IMR-90 (cell line): ENCODE measurements around the gene SOX8. TPM values are rescaled to one million over a fixed set of nuclear protein-coding genes. Genes with fewer than 3 reads are reported as not detected.

ENCODE experiments used
- ATAC-seq: fragments of 200-7000 bp; cut with Tn5 transposase; 2 replicates; pipeline ENCODE4 v1.9.1; 2020; ENCODE audit warnings: low read depth, mild to moderate bottlenecking, moderate library complexity
- BruUV-seq: library from RNA; stranded (reverse); fragments of 400-500 nt; replicated peaks from 2 replicates; lab custom pipeline; 2021; lab: Mats Ljungman, UMichigan
- CTCF ChIA-PET: fragments of 300-600 bp; formaldehyde crosslinking; extraction: SDS; loops from one replicate; lab custom pipeline; 2021; ENCODE audit warnings: antibody characterized with exemption; lab: Yijun Ruan, JAX
- POLR2A ChIA-PET: fragments of 300-600 bp; sonication (Branson Sonifier 250); formaldehyde crosslinking; loops from one replicate; lab custom pipeline; 2022; ENCODE audit warnings: antibody characterized with exemption; ENCODE audit not compliant: unreplicated experiment; lab: Charles Lee
- DNase-seq: peaks from one replicate; pipeline ENCODE4 v3.0.0; 2013
- H2AFZ ChIP-seq: replicated peaks from 2 replicates; pipeline ENCODE3; 2013; ENCODE audit warnings: low read length, mild to moderate bottlenecking; ENCODE audit not compliant: poor library complexity
- H2AK5ac ChIP-seq: 2 replicates; pipeline ENCODE4 v1.6.1; 2013; ENCODE audit warnings: low read depth, low read length, inconsistent platforms
- H2AK9ac ChIP-seq: replicated peaks from 2 replicates; pipeline ENCODE3; 2013; ENCODE audit warnings: mild to moderate bottlenecking, low read depth, low read length, moderate library complexity; ENCODE audit not compliant: poor library complexity
- H2BK120ac ChIP-seq: 2 replicates; pipeline ENCODE4 v1.6.1; 2013; ENCODE audit warnings: low read depth, low read length, inconsistent platforms
- H2BK15ac ChIP-seq: 3 replicates; pipeline ENCODE4 v1.6.1; 2013; ENCODE audit warnings: low read depth, low read length, inconsistent platforms
- H2BK20ac ChIP-seq: 2 replicates; pipeline ENCODE4 v1.6.1; 2013; ENCODE audit warnings: low read depth, mild to moderate bottlenecking, inconsistent platforms, low read length, moderate library complexity
- H2BK5ac ChIP-seq: 2 replicates; pipeline ENCODE4 v1.6.1; 2013; ENCODE audit warnings: mild to moderate bottlenecking, low read depth, low read length, inconsistent platforms; ENCODE audit not compliant: poor library complexity, severe bottlenecking
- H3K14ac ChIP-seq: replicated peaks from 2 replicates; pipeline ENCODE4 v1.6.1; 2013; ENCODE audit warnings: low read depth, low read length, inconsistent platforms
- H3K18ac ChIP-seq: 2 replicates; pipeline ENCODE4 v1.6.1; 2013; ENCODE audit warnings: low read depth, low read length, control low read depth
- H3K23ac ChIP-seq: 2 replicates; pipeline ENCODE4 v1.6.1; 2013; ENCODE audit warnings: low read depth, low read length, inconsistent platforms
- H3K27ac ChIP-seq: 2 replicates; pipeline ENCODE4 v1.5.1; 2013; ENCODE audit warnings: mild to moderate bottlenecking, control low read depth, low read length; ENCODE audit not compliant: insufficient read depth
- H3K27me3 ChIP-seq: 2 replicates; pipeline ENCODE4 v1.6.1; 2013; ENCODE audit warnings: low read length; ENCODE audit not compliant: control insufficient read depth, insufficient read depth
- H3K36me3 ChIP-seq: 2 replicates; pipeline ENCODE4 v1.6.1; 2013; ENCODE audit warnings: low read length, mixed read lengths; ENCODE audit not compliant: control insufficient read depth, insufficient read depth
- H3K4ac ChIP-seq: 2 replicates; pipeline ENCODE4 v1.6.1; 2013; ENCODE audit warnings: low read depth, low read length, inconsistent platforms
- H3K4me1 ChIP-seq: 2 replicates; pipeline ENCODE4 v1.6.1; 2013; ENCODE audit warnings: low read length, mixed read lengths; ENCODE audit not compliant: control insufficient read depth, insufficient read depth
- H3K4me2 ChIP-seq: 2 replicates; pipeline ENCODE4 v1.6.1; 2013; ENCODE audit warnings: low read depth, mild to moderate bottlenecking, control low read depth, low read length, moderate library complexity
- H3K4me3 ChIP-seq: 2 replicates; pipeline ENCODE4 v1.5.1; 2013; ENCODE audit warnings: low read depth, mild to moderate bottlenecking, control low read depth, low read length, moderate library complexity; ENCODE audit not compliant: insufficient read depth
- H3K56ac ChIP-seq: 2 replicates; pipeline ENCODE4 v1.6.1; 2013; ENCODE audit warnings: low read length, inconsistent platforms; ENCODE audit not compliant: insufficient read depth; ENCODE audit errors: extremely low read depth
- H3K79me1 ChIP-seq, 2 experiments: 2 replicates each; pipeline ENCODE4 v1.6.1; 2013; ENCODE audit warnings: low read length in 2 of 2, inconsistent platforms in 1 of 2, low read depth in 1 of 2
- H3K9ac ChIP-seq: 2 replicates; pipeline ENCODE4 v1.6.1; 2013; ENCODE audit warnings: low read depth, low read length, control low read depth
- H3K9me1 ChIP-seq: 2 replicates; pipeline ENCODE4 v1.6.1; 2013; ENCODE audit warnings: low read length, inconsistent platforms; ENCODE audit not compliant: insufficient read depth
- H3K9me3 ChIP-seq: 2 replicates; pipeline ENCODE4 v1.6.1; 2013; ENCODE audit warnings: low read length; ENCODE audit not compliant: control insufficient read depth, insufficient read depth
- H4K20me1 ChIP-seq: 2 replicates; pipeline ENCODE4 v1.6.1; 2013; ENCODE audit warnings: low read length, inconsistent platforms; ENCODE audit not compliant: insufficient read depth
- H4K5ac ChIP-seq: 2 replicates; pipeline ENCODE4 v1.6.1; 2013; ENCODE audit warnings: mild to moderate bottlenecking, low read depth, low read length, control low read depth
- H4K8ac ChIP-seq, 2 experiments: 2 replicates each; pipeline ENCODE4 v1.6.1; 2013; ENCODE audit warnings: low read depth in 2 of 2, low read length in 2 of 2, control low read depth in 1 of 2, inconsistent platforms in 1 of 2
- H4K91ac ChIP-seq: 2 replicates; pipeline ENCODE4 v1.6.1; 2013; ENCODE audit warnings: low read depth, low read length, inconsistent platforms; ENCODE audit not compliant: insufficient read depth
- BHLHE40 ChIP-seq: fragments of 150-350 bp; IDR thresholded peaks from 2 replicates; pipeline ENCODE4 v1.6.1; 2016; ENCODE audit warnings: mild to moderate bottlenecking, low read depth, low read length
- ELK1 ChIP-seq: fragments of 150-350 bp; IDR thresholded peaks from 2 replicates; pipeline ENCODE4 v1.6.1; 2016; ENCODE audit warnings: low read depth, mild to moderate bottlenecking, low read length, moderate library complexity, borderline replicate concordance
- FOS ChIP-seq: fragments of 150-350 bp; IDR thresholded peaks from 2 replicates; pipeline ENCODE4 v1.6.1; 2016; ENCODE audit warnings: low read depth, low read length
- MAFK ChIP-seq: IDR thresholded peaks from 2 replicates; pipeline ENCODE4 v1.6.1; 2012; ENCODE audit warnings: low read depth, low read length, improper control_type of control experiment
- RCOR1 ChIP-seq: IDR thresholded peaks from 2 replicates; pipeline ENCODE4 v1.6.1; 2012; ENCODE audit warnings: mild to moderate bottlenecking, low read length, improper control_type of control experiment; ENCODE audit not compliant: insufficient replicate concordance
- WGBS, 2 experiments: methylation state at CpG; one replicate each; pipeline versions ENCODE4 v1.1.5 to v1.1.7; 2013; ENCODE audit warnings: missing lambda C conversion rate in 2 of 2; ENCODE audit not compliant: insufficient read length in 1 of 2; ENCODE audit errors: extremely low coverage in 2 of 2; 5-methylcytosine and 5-hydroxymethylcytosine counted together
- dilution Hi-C: fragments of 300-500 bp; cut with HindIII; formaldehyde crosslinking; loops from one replicate; pipeline ENCODE4 v1.14.3; 2018; ENCODE audit warnings: low sequenced_read_pairs; ENCODE audit not compliant: unreplicated experiment
- in situ Hi-C: fragments of 300-500 bp; cut with MboI; formaldehyde crosslinking; loops from 3 replicates; pipeline ENCODE4 v1.14.3; 2019; ENCODE audit warnings: low sequenced_read_pairs, inconsistent platforms, mixed read lengths
- intact Hi-C: fragments of 100-400 bp; cut with micrococcal nuclease; formaldehyde crosslinking; loops from 2 replicates; pipeline ENCODE4 v1.10.0; 2022
- polyA plus RNA-seq, 3 experiments: library from polyadenylated mRNA; depleted of rRNA; stranded (reverse); fragments of >200 nt; gene quantifications; 2 replicates each; pipeline ENCODE4 v1.2.3, GENCODE V29; 2012; ENCODE audit warnings: low replicate concordance in 1 of 3
- total RNA-seq: library from RNA; depleted of rRNA; stranded (reverse); fragments of >200 nt; gene quantifications from 2 replicates; pipeline ENCODE4 v1.2.3, GENCODE V29; 2012
- TF ChIP-seq, protein P1 (sequence below): fragments of 150-350 bp; IDR thresholded peaks from 2 replicates; pipeline ENCODE4 v1.6.1; 2017; ENCODE audit warnings: mild to moderate bottlenecking, antibody characterized with exemption, low read length, low read depth
- TF ChIP-seq, protein P2 (sequence below): conservative IDR thresholded peaks from 2 replicates; pipeline ENCODE4 v1.5.1; 2012; ENCODE audit warnings: mild to moderate bottlenecking, low read depth, low read length, improper control_type of control experiment

Gene SOX8
- total and polyA plus RNA-seq, 2 of the 4 experiments (the other 2 are of a cell fraction) = under 0.01 to 0.26 TPM

DNA sequence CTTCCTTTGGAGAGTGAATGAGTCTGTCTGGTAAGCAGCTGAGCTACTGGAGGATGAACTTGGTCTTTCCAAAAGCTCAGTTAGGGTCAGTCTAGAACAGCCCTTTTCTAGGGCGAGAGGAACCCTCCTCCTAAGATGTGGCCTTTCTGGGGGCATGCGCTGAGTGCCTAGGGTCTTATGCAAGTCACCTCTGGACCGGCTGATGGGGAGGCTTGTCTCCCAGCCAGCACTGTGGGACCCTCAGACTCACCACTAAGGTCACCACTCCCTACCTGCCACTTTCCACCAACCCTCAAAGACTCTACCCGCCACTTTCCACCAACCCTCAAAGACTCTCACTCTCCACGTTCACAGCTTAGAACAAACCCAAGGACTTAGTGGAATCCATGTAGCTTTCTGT lies 37.6 kb upstream of the SOX8 start:
- CTCF ChIA-PET = no interaction called here
- TF ChIP-seq, protein P1, sequence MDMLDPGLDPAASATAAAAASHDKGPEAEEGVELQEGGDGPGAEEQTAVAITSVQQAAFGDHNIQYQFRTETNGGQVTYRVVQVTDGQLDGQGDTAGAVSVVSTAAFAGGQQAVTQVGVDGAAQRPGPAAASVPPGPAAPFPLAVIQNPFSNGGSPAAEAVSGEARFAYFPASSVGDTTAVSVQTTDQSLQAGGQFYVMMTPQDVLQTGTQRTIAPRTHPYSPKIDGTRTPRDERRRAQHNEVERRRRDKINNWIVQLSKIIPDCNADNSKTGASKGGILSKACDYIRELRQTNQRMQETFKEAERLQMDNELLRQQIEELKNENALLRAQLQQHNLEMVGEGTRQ = no peak
- TF ChIP-seq FOS = no peak
- TF ChIP-seq, protein P2, sequence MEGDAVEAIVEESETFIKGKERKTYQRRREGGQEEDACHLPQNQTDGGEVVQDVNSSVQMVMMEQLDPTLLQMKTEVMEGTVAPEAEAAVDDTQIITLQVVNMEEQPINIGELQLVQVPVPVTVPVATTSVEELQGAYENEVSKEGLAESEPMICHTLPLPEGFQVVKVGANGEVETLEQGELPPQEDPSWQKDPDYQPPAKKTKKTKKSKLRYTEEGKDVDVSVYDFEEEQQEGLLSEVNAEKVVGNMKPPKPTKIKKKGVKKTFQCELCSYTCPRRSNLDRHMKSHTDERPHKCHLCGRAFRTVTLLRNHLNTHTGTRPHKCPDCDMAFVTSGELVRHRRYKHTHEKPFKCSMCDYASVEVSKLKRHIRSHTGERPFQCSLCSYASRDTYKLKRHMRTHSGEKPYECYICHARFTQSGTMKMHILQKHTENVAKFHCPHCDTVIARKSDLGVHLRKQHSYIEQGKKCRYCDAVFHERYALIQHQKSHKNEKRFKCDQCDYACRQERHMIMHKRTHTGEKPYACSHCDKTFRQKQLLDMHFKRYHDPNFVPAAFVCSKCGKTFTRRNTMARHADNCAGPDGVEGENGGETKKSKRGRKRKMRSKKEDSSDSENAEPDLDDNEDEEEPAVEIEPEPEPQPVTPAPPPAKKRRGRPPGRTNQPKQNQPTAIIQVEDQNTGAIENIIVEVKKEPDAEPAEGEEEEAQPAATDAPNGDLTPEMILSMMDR = no peak
- no peak for TF ChIP-seq RCOR1
- no peak for TF ChIP-seq ELK1
- TF ChIP-seq MAFK = no peak
- TF ChIP-seq BHLHE40 = no peak

More for the DNA sequence above, 37.6 kb upstream of the SOX8 start:
- Histone ChIP-seq H2AFZ (no peak overlapping the region), H2BK120ac (no peak overlapping the region), H2BK15ac (no peak overlapping the region), H2BK20ac (no peak overlapping the region), H3K4me1 (peaks cover 7% of the 10 kb centered on the region; the same call in 1 of the 2 replicates), H3K79me1 (no peaks in the 10 kb centered on the region; a peak in 1 of 4 replicates), H3K9ac (no peak overlapping the region), H3K27me3 (no peaks in the 10 kb centered on the region), H4K91ac (no peak overlapping the region), H4K20me1 (peaks cover 4% of the 10 kb centered on the region), H3K36me3 (no peaks in the 10 kb centered on the region), H2BK5ac (no peak overlapping the region), H3K9me3 (peaks cover 7% of the 10 kb centered on the region), H2AK9ac (no peak overlapping the region), H3K4me3 (no peak overlapping the region), H2AK5ac (no peak overlapping the region), H3K4ac (no peak overlapping the region), H3K4me2 (no peak overlapping the region), H4K8ac (no peak overlapping the region), H3K23ac (no peak overlapping the region), H4K5ac (no peak overlapping the region), H3K9me1 (no peaks in the 10 kb centered on the region), H3K18ac (no peak overlapping the region), H3K27ac (no peak overlapping the region), H3K14ac (no peak overlapping the region), H3K56ac (no peak overlapping the region)
- no peak for DNase-seq
- POLR2A ChIA-PET = no interaction called here
- in situ Hi-C loops (no loop called here), intact Hi-C loops (loop anchor here (10.0 kb wide), 1 partner anchor 79 kb away; no protein-coding TSS in a partner anchor), dilution Hi-C loops (no loop called here)
- ATAC-seq = no peak
- BruUV-seq = no TSS peak
- 100% methylated on average over 1 of the region's 5 CpGs; no CpG with 5 or more reads in 1 of the 2 experiments for WGBS, 2 experiments
